Activated T-helper 1 cell treated with anti-CD3 and anti-CD28 coated beads, Interleukin-12 subunit alpha, Interleukin-12 subunit beta, Interleukin-2, Interleukin-4 antibody, amounts not matched to agents 30 ng/mL and 10 ng/mL and 1 ng/mL, durations not matched to agents 14 hours and 24 hours and 36 hours (primary cell): ENCODE results near the gene SMIM22. TPM values are rescaled to one million over a fixed set of nuclear protein-coding genes. Genes with fewer than 3 reads are reported as not detected.

ENCODE experiments used
- total RNA-seq: library from RNA; stranded (reverse); gene quantifications from 2 replicates; pipeline ENCODE4 v1.2.3, GENCODE V29; 2022

The SMIM22 gene
- total RNA-seq, 1 donor from 2014 or later, result not detected

Other genes with a start within 250 kb of the SMIM22 start
- 0.17 TPM in 1 of 2 replicates, not detected in the other for gene C16orf96, start 239.0 kb upstream of the SMIM22 start, total RNA-seq
- 23.1 and 26.2 TPM in 2 replicates for gene UBALD1, start 180.5 kb upstream of the SMIM22 start, total RNA-seq
- 110 and 119 TPM in 2 replicates for gene MGRN1, start 170.5 kb upstream of the SMIM22 start, total RNA-seq
- 39.9 and 41.9 TPM in 2 replicates for gene NUDT16L1, start 101.8 kb upstream of the SMIM22 start, total RNA-seq
- 21.1 and 25.8 TPM in 2 replicates for gene ANKS3, start 61.1 kb upstream of the SMIM22 start, total RNA-seq
- gene DNAAF8, start 60.8 kb upstream of the SMIM22 start, total RNA-seq, result not detected in 2 replicates
- 16.6 and 17.4 TPM in 2 replicates for gene ZNF500, start 28.2 kb upstream of the SMIM22 start, total RNA-seq
- gene SEPTIN12, start 7.0 kb upstream of the SMIM22 start, total RNA-seq, result not detected in 2 replicates
- gene ROGDI, start 7.3 kb downstream of the SMIM22 start, total RNA-seq, result 3.3 and 3.5 TPM in 2 replicates
- 119 and 120 TPM in 2 replicates for gene GLYR1, start 51.9 kb downstream of the SMIM22 start, total RNA-seq
- gene UBN1, start 52.1 kb downstream of the SMIM22 start, total RNA-seq, result 39.6 and 42.6 TPM in 2 replicates
- gene PPL, start 141.8 kb downstream of the SMIM22 start, total RNA-seq, result not detected in 2 replicates
- gene SEC14L5, start 163.0 kb downstream of the SMIM22 start, total RNA-seq, result not detected in 2 replicates
- 11.6 and 12.5 TPM in 2 replicates for gene NAGPA, start 238.6 kb downstream of the SMIM22 start, total RNA-seq